ENCODE measurements around the gene OCSTAMP.

The OCSTAMP gene

DNA sequence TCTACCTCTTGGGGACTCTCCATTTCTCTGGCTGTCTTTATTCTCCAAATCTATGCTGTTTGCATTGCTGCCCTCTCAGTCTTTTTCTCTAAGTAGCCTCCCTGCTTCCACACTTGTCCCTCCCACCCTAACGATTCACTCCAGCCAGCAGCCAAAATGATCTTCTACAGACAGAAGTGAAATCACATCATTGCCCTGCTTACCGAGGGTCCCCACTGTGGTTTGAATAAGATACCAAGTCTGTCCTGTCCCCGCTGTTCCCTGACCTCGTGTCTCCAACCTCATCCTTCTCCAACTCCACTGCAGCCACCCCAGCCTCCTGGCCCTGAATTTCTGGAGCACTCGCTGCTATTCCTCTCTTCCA, 11.5 kb upstream of the OCSTAMP start:
- Histone ChIP-seq H3K27ac (no peak overlapping the region), H3K4me3 (no peak overlapping the region), H3K36me3 (ENCODE audit: insufficient read depth, low read length) (no peaks in the 10 kb centered on the region), H3K9ac (ENCODE audit: insufficient read length) (no peak overlapping the region), H3K9me3 (ENCODE audit: low read depth, low read length) (no peaks in the 10 kb centered on the region)
- no peak for DNase-seq (ENCODE audit: low read depth, low spot score)
- no peak for TF ChIP-seq FOXP2 (optimal IDR thresholded peaks at IDR 0.05; ENCODE audit: control extremely low read depth, extremely low read length, insufficient read depth)
- TF ChIP-seq POLR2AphosphoS5 (IDR thresholded peaks at IDR 0.05; ENCODE audit: borderline replicate concordance, low read depth, low read length): no peak
- TF ChIP-seq EZH2 (IDR thresholded peaks at IDR 0.05): no peak

DNA sequence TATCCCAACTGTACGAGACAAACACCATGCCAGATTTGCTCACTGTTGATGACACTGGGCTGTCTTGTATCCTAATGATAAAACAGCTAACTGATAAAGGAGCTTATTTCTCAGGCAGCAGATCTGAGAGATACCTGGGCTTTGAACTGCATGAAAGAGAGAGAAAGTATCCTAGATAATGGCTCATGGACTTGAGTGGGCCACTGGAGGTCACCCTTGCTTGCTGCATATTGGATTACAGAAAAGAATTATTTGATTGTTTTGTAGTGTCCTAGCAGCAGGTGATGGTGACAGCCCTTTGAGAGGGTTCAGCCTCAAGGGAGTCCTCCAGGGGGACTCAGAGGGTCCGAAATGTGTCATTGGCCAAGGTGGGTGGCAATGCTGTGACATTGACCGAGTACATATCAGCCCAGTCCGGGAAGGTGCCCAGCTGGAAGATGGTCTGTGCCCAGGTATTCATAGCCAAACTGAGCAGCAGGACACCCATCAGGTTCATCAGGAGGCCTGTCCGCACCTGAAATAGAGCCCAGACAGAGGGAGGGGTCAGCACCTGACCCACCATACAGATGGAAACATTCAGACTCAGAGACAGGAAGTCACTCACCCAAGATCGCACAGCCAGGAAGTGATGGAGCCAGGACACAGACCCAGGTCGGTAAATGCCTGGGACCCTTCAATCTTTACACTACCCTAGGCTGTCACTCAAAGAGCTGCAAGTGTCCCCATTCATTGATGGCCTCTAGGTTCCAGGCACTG, 9.4 kb upstream of the OCSTAMP start:
- TF ChIP-seq POLR2AphosphoS5 (IDR thresholded peaks at IDR 0.05; ENCODE audit: borderline replicate concordance, low read depth, low read length) (no peak), EZH2 (IDR thresholded peaks at IDR 0.05) (no peak), FOXP2 (optimal IDR thresholded peaks at IDR 0.05; ENCODE audit: control extremely low read depth, extremely low read length, insufficient read depth) (no peak)
- Histone ChIP-seq H3K27ac (no peak overlapping the region), H3K9me3 (ENCODE audit: low read depth, low read length) (no peaks in the 10 kb centered on the region), H3K9ac (ENCODE audit: insufficient read length) (no peak overlapping the region), H3K36me3 (ENCODE audit: insufficient read depth, low read length) (no peaks in the 10 kb centered on the region), H3K4me3 (no peak overlapping the region)
- DNase-seq (ENCODE audit: low read depth, low spot score): no peak

DNA sequence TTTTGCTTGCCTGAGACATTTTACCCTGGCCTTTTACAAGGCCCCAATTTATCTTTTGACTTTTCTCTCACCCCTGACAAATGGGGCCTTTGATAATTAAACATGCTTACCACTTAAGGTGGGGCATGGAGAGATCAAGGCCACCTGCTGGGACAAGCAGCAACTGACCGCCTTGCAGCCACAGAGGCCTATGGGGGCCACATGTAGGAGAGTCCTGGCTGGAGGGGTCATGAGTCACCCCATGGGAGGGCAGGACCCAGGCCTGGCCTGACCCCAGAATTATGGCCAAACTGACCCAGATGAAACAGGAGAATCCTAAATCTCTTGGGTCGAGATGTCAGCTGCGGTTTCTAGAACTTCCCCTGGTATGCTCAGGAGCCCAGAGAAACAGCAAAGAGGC, 8.5 kb upstream of the OCSTAMP start:
- Histone ChIP-seq H3K9me3 (ENCODE audit: low read depth, low read length) (no peaks in the 10 kb centered on the region), H3K36me3 (ENCODE audit: insufficient read depth, low read length) (no peaks in the 10 kb centered on the region), H3K27ac (no peak overlapping the region), H3K9ac (ENCODE audit: insufficient read length) (no peak overlapping the region), H3K4me3 (no peak overlapping the region)
- no peak for DNase-seq (ENCODE audit: low read depth, low spot score)
- TF ChIP-seq EZH2 (IDR thresholded peaks at IDR 0.05): no peak
- no peak for TF ChIP-seq POLR2AphosphoS5 (IDR thresholded peaks at IDR 0.05; ENCODE audit: borderline replicate concordance, low read depth, low read length)
- TF ChIP-seq FOXP2 (optimal IDR thresholded peaks at IDR 0.05; ENCODE audit: control extremely low read depth, extremely low read length, insufficient read depth): no peak

DNA sequence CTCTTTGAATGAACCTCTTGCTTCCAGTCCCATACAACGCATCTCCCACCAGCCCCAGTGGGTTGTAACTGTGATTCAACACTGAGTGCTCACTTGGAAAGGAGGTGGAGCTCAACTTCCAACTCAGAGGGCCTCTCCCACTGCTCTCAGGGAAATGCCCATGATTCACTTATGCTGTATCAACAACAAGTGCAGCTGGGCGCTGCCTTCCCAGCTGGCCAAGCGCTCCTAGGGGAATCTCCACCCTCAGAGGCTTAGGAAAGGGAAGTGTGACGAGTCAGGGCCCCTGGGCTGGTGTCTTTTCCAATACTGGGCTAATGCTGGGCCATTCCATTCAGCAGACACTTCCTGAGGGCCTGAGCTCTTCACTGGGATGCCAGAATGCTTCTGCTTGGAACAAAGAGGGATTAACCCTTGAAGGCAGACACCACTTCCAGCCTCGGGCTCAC, 8.1 kb upstream of the OCSTAMP start:
- no peak for DNase-seq (ENCODE audit: low read depth, low spot score)
- no peak overlapping the region for H3K27ac ChIP-seq

DNA sequence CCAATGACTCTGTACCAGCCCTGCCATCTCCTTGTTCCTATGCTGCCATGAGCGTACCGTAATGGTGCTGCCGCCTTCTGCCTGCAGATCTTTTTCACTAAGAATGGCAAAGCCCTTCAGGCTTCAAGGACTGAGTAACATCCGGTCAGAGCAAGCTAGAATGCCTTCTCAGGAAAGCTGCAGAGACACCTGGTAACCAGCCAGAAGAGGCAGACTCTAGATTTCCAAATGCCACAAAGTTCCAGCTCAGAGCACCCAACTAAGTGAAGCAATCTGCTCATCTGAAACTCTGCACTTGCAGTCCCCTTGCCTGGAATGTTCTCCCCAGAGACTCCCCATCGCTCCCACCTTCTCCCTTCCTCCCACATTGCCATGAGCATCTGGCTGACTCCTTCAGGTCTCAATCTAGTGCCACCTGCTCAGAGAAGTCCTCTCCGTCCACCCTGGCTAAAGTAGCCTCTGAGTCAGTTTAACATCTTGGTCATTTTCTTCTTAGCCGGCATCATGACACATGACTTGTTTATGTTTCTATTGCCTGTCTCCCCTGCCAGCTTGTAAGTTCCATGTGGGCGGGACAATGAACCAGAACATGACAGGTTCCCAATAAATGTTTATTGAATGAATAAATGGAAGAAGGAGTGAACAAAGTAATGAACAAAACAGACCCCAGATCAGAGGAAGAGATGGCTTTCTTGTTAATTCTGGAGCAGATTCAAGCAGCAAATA, 6.9 kb upstream of the OCSTAMP start:
- DNase-seq (ENCODE audit: low read depth, low spot score): no peak
- no peaks in the 10 kb centered on the region for H3K36me3 ChIP-seq (ENCODE audit: insufficient read depth, low read length)

More for the DNA sequence above, 8.1 kb upstream of the OCSTAMP start:
- Histone ChIP-seq H3K9ac (ENCODE audit: insufficient read length) (no peak overlapping the region), H3K4me3 (no peak overlapping the region), H3K36me3 (ENCODE audit: insufficient read depth, low read length) (no peaks in the 10 kb centered on the region), H3K9me3 (ENCODE audit: low read depth, low read length) (no peaks in the 10 kb centered on the region)
- no peak for TF ChIP-seq FOXP2 (optimal IDR thresholded peaks at IDR 0.05; ENCODE audit: control extremely low read depth, extremely low read length, insufficient read depth)
- TF ChIP-seq EZH2 (IDR thresholded peaks at IDR 0.05): no peak
- no peak for TF ChIP-seq POLR2AphosphoS5 (IDR thresholded peaks at IDR 0.05; ENCODE audit: borderline replicate concordance, low read depth, low read length)

DNA sequence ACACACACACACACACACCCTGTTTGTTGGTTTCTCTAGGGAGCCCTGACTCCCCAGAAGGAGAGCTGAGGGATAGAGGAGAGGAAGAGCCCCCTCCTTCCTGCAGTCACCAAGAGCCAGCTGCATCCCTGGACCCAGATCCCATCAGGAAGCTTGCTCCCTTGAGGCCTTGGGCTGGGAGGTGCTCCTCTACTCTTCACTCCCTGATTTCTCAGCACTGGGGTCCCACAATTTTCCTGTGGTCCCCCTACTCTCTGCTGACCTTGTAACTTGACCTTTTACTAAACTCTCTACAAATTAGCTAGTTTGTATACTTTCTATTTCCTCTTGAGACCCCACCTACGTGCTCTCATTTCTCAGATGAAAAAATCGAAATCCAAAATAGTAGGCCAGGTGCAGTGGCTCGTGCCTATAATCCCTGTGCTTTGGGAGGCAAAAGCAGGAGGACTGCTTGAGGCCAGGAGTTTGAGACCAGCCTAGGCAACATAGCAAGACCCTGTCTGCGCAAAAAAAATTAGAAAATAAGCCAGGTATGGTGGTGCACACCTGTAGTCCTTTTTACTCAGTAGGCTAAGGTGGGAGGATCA, 5.0 kb upstream of the OCSTAMP start:
- Histone ChIP-seq H3K9ac (ENCODE audit: insufficient read length) (no peak overlapping the region), H3K9me3 (ENCODE audit: low read depth, low read length) (no peaks in the 10 kb centered on the region), H3K27ac (no peak overlapping the region), H3K36me3 (ENCODE audit: insufficient read depth, low read length) (no peaks in the 10 kb centered on the region), H3K4me3 (no peak overlapping the region)
- no peak for DNase-seq (ENCODE audit: low read depth, low spot score)
- TF ChIP-seq FOXP2 (optimal IDR thresholded peaks at IDR 0.05; ENCODE audit: control extremely low read depth, extremely low read length, insufficient read depth): no peak
- TF ChIP-seq POLR2AphosphoS5 (IDR thresholded peaks at IDR 0.05; ENCODE audit: borderline replicate concordance, low read depth, low read length): no peak
- TF ChIP-seq EZH2 (IDR thresholded peaks at IDR 0.05): no peak

More for the DNA sequence above, 6.9 kb upstream of the OCSTAMP start:
- H3K4me3 ChIP-seq: no peak overlapping the region
- no peak overlapping the region for H3K27ac ChIP-seq
- no peak for TF ChIP-seq EZH2 (IDR thresholded peaks at IDR 0.05)
- TF ChIP-seq FOXP2 (optimal IDR thresholded peaks at IDR 0.05; ENCODE audit: control extremely low read depth, extremely low read length, insufficient read depth): no peak
- TF ChIP-seq POLR2AphosphoS5 (IDR thresholded peaks at IDR 0.05; ENCODE audit: borderline replicate concordance, low read depth, low read length): no peak
- no peak overlapping the region for H3K9ac ChIP-seq (ENCODE audit: insufficient read length)
- H3K9me3 ChIP-seq (ENCODE audit: low read depth, low read length): no peaks in the 10 kb centered on the region

DNA sequence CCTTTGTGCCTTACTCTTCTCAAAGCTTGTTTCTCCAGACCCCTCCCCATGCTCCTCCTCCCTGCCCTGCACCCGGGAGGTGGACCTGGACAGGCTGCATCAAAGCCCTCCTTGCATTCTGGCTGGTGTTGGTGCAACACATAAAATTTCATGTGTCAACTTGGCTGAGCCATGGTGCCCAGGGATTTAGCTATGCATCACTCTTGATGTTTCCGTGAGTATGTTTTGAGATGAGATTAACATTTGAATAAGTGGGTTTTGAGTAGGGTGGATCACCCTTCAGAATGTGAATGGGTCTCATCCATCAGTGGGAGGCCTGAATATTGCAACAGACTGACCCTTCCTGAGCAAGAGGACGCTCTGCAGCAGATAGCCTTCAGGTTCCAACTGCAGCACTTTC, 4.4 kb upstream of the OCSTAMP start:
- Histone ChIP-seq H3K9ac (ENCODE audit: insufficient read length) (no peak overlapping the region), H3K9me3 (ENCODE audit: low read depth, low read length) (no peaks in the 10 kb centered on the region), H3K36me3 (ENCODE audit: insufficient read depth, low read length) (no peaks in the 10 kb centered on the region), H3K27ac (no peak overlapping the region), H3K4me3 (no peak overlapping the region)
- DNase-seq (ENCODE audit: low read depth, low spot score): no peak
- TF ChIP-seq EZH2 (IDR thresholded peaks at IDR 0.05) (no peak), POLR2AphosphoS5 (IDR thresholded peaks at IDR 0.05; ENCODE audit: borderline replicate concordance, low read depth, low read length) (no peak), FOXP2 (optimal IDR thresholded peaks at IDR 0.05; ENCODE audit: control extremely low read depth, extremely low read length, insufficient read depth) (no peak)

DNA sequence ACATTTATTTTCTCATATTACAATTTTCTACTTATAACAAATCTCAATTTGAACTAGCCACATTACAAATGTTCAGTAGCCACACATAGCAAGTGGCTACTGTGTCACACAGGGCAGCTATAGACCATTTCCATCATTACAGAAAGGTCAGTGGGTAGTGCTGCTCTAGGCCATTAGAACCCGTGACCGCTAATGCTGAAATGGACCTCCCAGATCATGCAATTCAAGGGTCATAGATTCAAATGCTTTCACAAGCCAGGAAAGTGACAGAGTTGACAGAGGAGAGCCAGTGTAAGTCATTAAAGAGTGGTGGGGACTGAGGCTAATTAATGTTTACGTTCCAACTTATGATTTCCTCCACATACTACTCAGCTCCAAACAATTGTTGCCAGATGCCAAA, 3.5 kb upstream of the OCSTAMP start:
- Histone ChIP-seq H3K4me3 (no peak overlapping the region), H3K9me3 (ENCODE audit: low read depth, low read length) (no peaks in the 10 kb centered on the region), H3K27ac (no peak overlapping the region), H3K36me3 (ENCODE audit: insufficient read depth, low read length) (no peaks in the 10 kb centered on the region), H3K9ac (ENCODE audit: insufficient read length) (no peak overlapping the region)
- TF ChIP-seq POLR2AphosphoS5 (IDR thresholded peaks at IDR 0.05; ENCODE audit: borderline replicate concordance, low read depth, low read length) (no peak), EZH2 (IDR thresholded peaks at IDR 0.05) (no peak), FOXP2 (optimal IDR thresholded peaks at IDR 0.05; ENCODE audit: control extremely low read depth, extremely low read length, insufficient read depth) (no peak)
- DNase-seq (ENCODE audit: low read depth, low spot score): no peak
